ENCODE measurements around the gene CACNB2. TPM values are rescaled to one million over a fixed set of nuclear protein-coding genes. Genes with fewer than 3 reads are reported as not detected.

CACNB2 gene
- total RNA-seq, 4 donors from 2014 or later, result 73.5 to 108 (median 87.2) TPM

GRCh38 chr10:18312374-18313139 is 172.3 kb downstream of the CACNB2 start:
- Histone ChIP-seq H3K27me3 (no peaks in the 10 kb centered on the region), H3K36me3 (no peaks in the 10 kb centered on the region), H3K9me3 (no peaks in the 10 kb centered on the region), H3K4me1 (peaks cover 0 to 66% (median 63%) of the 10 kb centered on the region in 4 donors), H3K27ac (replicated peaks in 1 of 4) (peak overlapping the region; percentile 74 to 82 (median 78)), H3K4me3 (no peak overlapping the region)
- 29% methylated on average over 7 of the region's 7 CpGs for WGBS
- no peak for DNase-seq (ENCODE audit: extremely low spot score)
- intact Hi-C loops (cut with DNase I), result no loop called here
- peak in 1 of 2 donors; percentile 54 for TF ChIP-seq POLR2AphosphoS5 (IDR thresholded peaks at IDR 0.05)
- peak; percentile 40 to 58 (median 48) for TF ChIP-seq CTCF (IDR thresholded peaks at IDR 0.05)
- no peak for TF ChIP-seq POLR2A (IDR thresholded peaks at IDR 0.05; ENCODE audit: low read depth)

GRCh38 chr10:18313140-18313530 is 172.9 kb downstream of the CACNB2 start:
- TF ChIP-seq EP300 (IDR thresholded peaks at IDR 0.05) (no peak), POLR2A (IDR thresholded peaks at IDR 0.05; ENCODE audit: low read depth) (no peak), CTCF (IDR thresholded peaks at IDR 0.05) (no peak), POLR2AphosphoS5 (IDR thresholded peaks at IDR 0.05) (no peak)
- no peak for DNase-seq (ENCODE audit: extremely low spot score)
- no peaks in the 10 kb centered on the region for H3K27me3 ChIP-seq
- intact Hi-C loops (cut with DNase I), result no loop called here
- WGBS, result 64% methylated on average over 8 of the region's 10 CpGs
- peak overlapping the region; percentile 74 to 82 (median 78) for H3K27ac ChIP-seq (replicated peaks in 1 of 4)
- H3K9me3 ChIP-seq, result no peaks in the 10 kb centered on the region
- H3K4me1 ChIP-seq, result peaks cover 0 to 63% (median 60%) of the 10 kb centered on the region in 4 donors
- no peaks in the 10 kb centered on the region for H3K36me3 ChIP-seq
- H3K4me3 ChIP-seq, result peak overlapping the region; percentile 2 to 8 (median 5)

- TF ChIP-seq POLR2AphosphoS5 (IDR thresholded peaks at IDR 0.05) (peak in 1 of 2 donors; percentile 37), POLR2A (IDR thresholded peaks at IDR 0.05; ENCODE audit: low read depth) (no peak)
- no peaks in the 10 kb centered on the region for H3K36me3 ChIP-seq
- no peak for DNase-seq (ENCODE audit: extremely low spot score)
- peak overlapping the region; percentile 2 to 8 (median 5) for H3K4me3 ChIP-seq
- peak overlapping the region; percentile 74 to 82 (median 78) for H3K27ac ChIP-seq (replicated peaks in 1 of 4)
- WGBS, result 48% methylated on average over 6 of the region's 6 CpGs
- intact Hi-C loops (cut with DNase I), result no loop called here
- no peaks in the 10 kb centered on the region for H3K27me3 ChIP-seq
- H3K4me1 ChIP-seq, result peaks cover 0 to 58% (median 55%) of the 10 kb centered on the region in 4 donors
- no peaks in the 10 kb centered on the region for H3K9me3 ChIP-seq
Observed at GRCh38 chr10:18313626-18314025, 173.4 kb downstream of the CACNB2 start.

- Histone ChIP-seq H3K4me3 (no peak overlapping the region), H3K27ac (replicated peaks in 1 of 4) (no peak overlapping the region), H3K36me3 (no peaks in the 10 kb centered on the region), H3K9me3 (no peaks in the 10 kb centered on the region), H3K4me1 (peaks cover 0 to 26% (median 19%) of the 10 kb centered on the region in 4 donors), H3K27me3 (no peaks in the 10 kb centered on the region)
- no peak for TF ChIP-seq CTCF (IDR thresholded peaks at IDR 0.05)
- no peak for TF ChIP-seq POLR2A (IDR thresholded peaks at IDR 0.05; ENCODE audit: low read depth)
- no peak for TF ChIP-seq POLR2AphosphoS5 (IDR thresholded peaks at IDR 0.05)
- no peak for TF ChIP-seq EP300 (IDR thresholded peaks at IDR 0.05)
- WGBS, result 91% methylated on average over 3 of the region's 3 CpGs
- intact Hi-C loops (cut with DNase I), result no loop called here
- no peak for DNase-seq (ENCODE audit: extremely low spot score)
Observed at GRCh38 chr10:18319628-18320027, 179.4 kb downstream of the CACNB2 start.

- H3K4me1 ChIP-seq, result peaks cover 0 to 26% (median 15%) of the 10 kb centered on the region in 4 donors
- no peaks in the 10 kb centered on the region for H3K9me3 ChIP-seq
- DNase-seq (ENCODE audit: extremely low spot score), result no peak
- H3K27ac ChIP-seq (replicated peaks in 1 of 4), result no peak overlapping the region
- 100% methylated on average over 1 of the region's 1 CpG for WGBS
- H3K27me3 ChIP-seq, result no peaks in the 10 kb centered on the region
- H3K4me3 ChIP-seq, result no peak overlapping the region
- TF ChIP-seq CTCF (IDR thresholded peaks at IDR 0.05), result no peak
- TF ChIP-seq POLR2AphosphoS5 (IDR thresholded peaks at IDR 0.05), result no peak
- no peak for TF ChIP-seq POLR2A (IDR thresholded peaks at IDR 0.05; ENCODE audit: low read depth)
- no peak for TF ChIP-seq EP300 (IDR thresholded peaks at IDR 0.05)
- no peaks in the 10 kb centered on the region for H3K36me3 ChIP-seq
- intact Hi-C loops (cut with DNase I), result no loop called here
Observed at GRCh38 chr10:18321371-18321770, 181.1 kb downstream of the CACNB2 start.

Data from esophagus muscularis mucosa (tissue), 4 donors.